Kidney (tissue), 14 donors: ENCODE results near the gene ATAD1. TPM values are rescaled to one million over a fixed set of nuclear protein-coding genes. Genes with fewer than 3 reads are reported as not detected.
A peak's percentile ranks its signal among the peaks of the same experiment; 100 is the strongest.
"Not testable (repeated sequence)": the region's sequence is repeated elsewhere in the genome, so short reads cannot be mapped to it uniquely, and the experiment has no call there.

Source experiments
- DNase-seq, 5 donors: peaks; one replicate each; pipeline ENCODE4 v3.0.0-alpha.2; 2013 to 2020
- FAIRE-seq: peaks from 2 replicates; lab custom pipeline; 2012; peaks lifted over from hg19 to GRCh38; lab: Jason Lieb, UNC
- H3K27ac ChIP-seq, 2 donors: one replicate each; pipeline ENCODE4 v1.7.0; 2013; ENCODE audit warnings: low read depth in 2 of 2, low read length in 2 of 2, inconsistent platforms in 1 of 2
- H3K27me3 ChIP-seq: one replicate; pipeline ENCODE4 v1.7.1; 2013; ENCODE audit warnings: low read length, inconsistent platforms; ENCODE audit not compliant: control insufficient read depth, insufficient read depth
- H3K36me3 ChIP-seq, 3 donors: one replicate each; pipeline versions ENCODE4 v1.7.0 to v1.7.1; 2013; ENCODE audit warnings: low read length in 3 of 3, control low read depth in 1 of 3, inconsistent platforms in 1 of 3; ENCODE audit not compliant: insufficient read depth in 3 of 3, control insufficient read depth in 2 of 3
- H3K4me1 ChIP-seq, 3 donors: one replicate each; pipeline versions ENCODE4 v1.7.0 to v1.7.1; 2013; ENCODE audit warnings: low read length in 3 of 3, inconsistent platforms in 1 of 3, low read depth in 1 of 3; ENCODE audit not compliant: control insufficient read depth in 2 of 3, insufficient read depth in 2 of 3
- H3K4me3 ChIP-seq, 3 donors: one replicate each; pipeline versions ENCODE4 v1.7.0 to v1.8.1; 2013; ENCODE audit warnings: low read length in 3 of 3, control low read depth in 1 of 3, inconsistent platforms in 1 of 3
- H3K9ac ChIP-seq, 3 donors: one replicate each; pipeline versions ENCODE4 v1.7.0 to v1.7.1; 2013; ENCODE audit warnings: low read length in 3 of 3, control low read depth in 1 of 3, inconsistent platforms in 1 of 3
- H3K9me3 ChIP-seq, 3 donors: one replicate each; pipeline versions ENCODE4 v1.7.0 to v1.7.1; 2013; ENCODE audit warnings: low read length in 3 of 3, control low read depth in 1 of 3, inconsistent platforms in 1 of 3; ENCODE audit not compliant: control insufficient read depth in 2 of 3, insufficient read depth in 1 of 3
- intact Hi-C: fragments of 100-400 bp; cut with DNase I; formaldehyde crosslinking; loops from one replicate; pipeline ENCODE4 v1.11.1; 2022
- polyA plus RNA-seq: library from polyadenylated mRNA; stranded (reverse); fragments of 350-450 nt; fragmentation: Illumina TruSeq; extraction: RNeasy Lipid Tissue Mini Kit (QIAGEN cat#74804); gene quantifications from one replicate; pipeline ENCODE4 v1.2.3, GENCODE V29; 2014; ENCODE audit warnings: low read depth, low replicate concordance; ENCODE audit not compliant: insufficient read depth
- total RNA-seq: library from RNA; stranded (reverse); fragmentation: NEBNext Ultra II Directional; extraction: Animal tissue kit (Norgen Biotek cat#: 25700); gene quantifications from one replicate; pipeline ENCODE4 v1.2.1, GENCODE V29; 2021
- TF ChIP-seq, protein P1 (sequence below): IDR thresholded peaks from 3 replicates; pipeline ENCODE4 v1.5.1; 2012; ENCODE audit warnings: mild to moderate bottlenecking, moderate library complexity, borderline replicate concordance; ENCODE audit not compliant: insufficient read depth; ENCODE audit errors: extremely low read depth
- donor health status: control.
- donor health status: control.
- donor health status: control.
- donor health status: control.
- donor health status: control.
- donor health status: DM: yes; HTN: yes; CAD: no.
- donor health status: Normal renal cell carcinoma (clear cell type).

The ATAD1 gene
- total and polyA plus RNA-seq, 2 donors from 2014 or later: 22.0 to 57.3 TPM

DNA sequence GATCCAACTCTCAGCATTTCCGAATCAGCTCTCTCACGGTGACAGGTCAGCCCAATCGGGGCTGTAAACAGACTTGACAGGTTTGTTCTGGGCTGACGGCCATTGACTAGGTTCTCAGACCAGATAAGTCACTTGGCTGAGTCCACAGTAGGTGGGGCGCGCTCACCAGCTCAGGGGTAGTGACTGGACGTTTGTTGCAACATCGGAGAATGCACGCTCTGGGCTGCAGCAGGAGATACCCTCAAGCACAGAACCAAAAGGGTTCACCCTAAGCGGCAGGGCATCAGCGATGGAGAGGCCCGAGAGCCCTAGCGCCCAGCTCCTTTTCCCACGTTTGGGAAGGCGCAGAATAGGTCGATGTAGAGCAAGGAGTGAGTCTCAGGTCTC is 43.5 kb upstream of the ATAD1 start:
- Histone ChIP-seq H3K27ac (peak overlapping the region; percentile 96), H3K27me3 (no peaks in the 10 kb centered on the region), H3K4me3 (peak overlapping the region; percentile 88 to 97 (median 93)), H3K9me3 (no peaks in the 10 kb centered on the region), H3K36me3 (no peaks in the 10 kb centered on the region), H3K4me1 (peaks cover 0 to 11% (median 6%) of the 10 kb centered on the region in 3 donors), H3K9ac (peak overlapping the region; percentile 71 to 86 (median 75))
- TF ChIP-seq, protein P1, sequence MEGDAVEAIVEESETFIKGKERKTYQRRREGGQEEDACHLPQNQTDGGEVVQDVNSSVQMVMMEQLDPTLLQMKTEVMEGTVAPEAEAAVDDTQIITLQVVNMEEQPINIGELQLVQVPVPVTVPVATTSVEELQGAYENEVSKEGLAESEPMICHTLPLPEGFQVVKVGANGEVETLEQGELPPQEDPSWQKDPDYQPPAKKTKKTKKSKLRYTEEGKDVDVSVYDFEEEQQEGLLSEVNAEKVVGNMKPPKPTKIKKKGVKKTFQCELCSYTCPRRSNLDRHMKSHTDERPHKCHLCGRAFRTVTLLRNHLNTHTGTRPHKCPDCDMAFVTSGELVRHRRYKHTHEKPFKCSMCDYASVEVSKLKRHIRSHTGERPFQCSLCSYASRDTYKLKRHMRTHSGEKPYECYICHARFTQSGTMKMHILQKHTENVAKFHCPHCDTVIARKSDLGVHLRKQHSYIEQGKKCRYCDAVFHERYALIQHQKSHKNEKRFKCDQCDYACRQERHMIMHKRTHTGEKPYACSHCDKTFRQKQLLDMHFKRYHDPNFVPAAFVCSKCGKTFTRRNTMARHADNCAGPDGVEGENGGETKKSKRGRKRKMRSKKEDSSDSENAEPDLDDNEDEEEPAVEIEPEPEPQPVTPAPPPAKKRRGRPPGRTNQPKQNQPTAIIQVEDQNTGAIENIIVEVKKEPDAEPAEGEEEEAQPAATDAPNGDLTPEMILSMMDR: peak; percentile 26
- DNase-seq: peak in 3 of 5 donors; percentile 62 to 93 (median 81)
- FAIRE-seq: no peak
- intact Hi-C loops: no loop called here

DNA sequence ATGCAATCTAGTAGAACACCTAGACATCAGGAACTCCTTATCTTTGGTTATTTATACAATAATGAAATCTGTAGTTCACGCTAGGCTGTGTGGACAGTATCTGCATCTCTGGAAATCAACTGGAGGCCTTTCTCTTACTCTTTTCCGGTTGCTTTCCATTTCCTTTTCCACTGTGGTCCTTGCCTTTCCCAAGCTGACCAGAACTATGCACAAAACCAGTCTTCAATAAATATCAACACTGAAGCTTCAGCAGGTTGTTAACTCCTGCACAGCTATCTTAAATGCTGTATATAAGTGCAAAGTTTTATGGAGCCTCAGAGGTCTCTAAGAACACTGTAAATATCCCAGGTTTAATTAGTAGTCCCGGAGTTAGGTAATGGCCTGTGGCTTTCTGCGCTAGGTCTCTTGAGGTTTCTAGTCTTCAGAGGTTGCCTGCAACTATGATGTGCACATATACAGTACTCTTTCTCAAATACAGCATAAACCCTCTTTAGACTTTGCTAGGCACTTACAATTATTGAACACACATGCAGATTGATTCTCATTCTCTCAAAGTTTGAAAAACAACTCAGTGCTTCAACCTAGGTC is 42.9 kb upstream of the ATAD1 start:
- intact Hi-C loops: no loop called here
- peak overlapping the region in 1 of 2 donors; percentile 96 for H3K27ac ChIP-seq
- H3K4me1 ChIP-seq: peaks cover 0 to 11% (median 6%) of the 10 kb centered on the region in 3 donors
- no peaks in the 10 kb centered on the region for H3K9me3 ChIP-seq
- DNase-seq (no peak), FAIRE-seq (no peak)
- H3K36me3 ChIP-seq: no peaks in the 10 kb centered on the region
- H3K4me3 ChIP-seq: peak overlapping the region in 2 of 3 donors; percentile 88 to 97
- TF ChIP-seq, protein P1: no peak
- H3K27me3 ChIP-seq: no peaks in the 10 kb centered on the region
- peak overlapping the region in 1 of 3 donors; percentile 86 for H3K9ac ChIP-seq

DNA sequence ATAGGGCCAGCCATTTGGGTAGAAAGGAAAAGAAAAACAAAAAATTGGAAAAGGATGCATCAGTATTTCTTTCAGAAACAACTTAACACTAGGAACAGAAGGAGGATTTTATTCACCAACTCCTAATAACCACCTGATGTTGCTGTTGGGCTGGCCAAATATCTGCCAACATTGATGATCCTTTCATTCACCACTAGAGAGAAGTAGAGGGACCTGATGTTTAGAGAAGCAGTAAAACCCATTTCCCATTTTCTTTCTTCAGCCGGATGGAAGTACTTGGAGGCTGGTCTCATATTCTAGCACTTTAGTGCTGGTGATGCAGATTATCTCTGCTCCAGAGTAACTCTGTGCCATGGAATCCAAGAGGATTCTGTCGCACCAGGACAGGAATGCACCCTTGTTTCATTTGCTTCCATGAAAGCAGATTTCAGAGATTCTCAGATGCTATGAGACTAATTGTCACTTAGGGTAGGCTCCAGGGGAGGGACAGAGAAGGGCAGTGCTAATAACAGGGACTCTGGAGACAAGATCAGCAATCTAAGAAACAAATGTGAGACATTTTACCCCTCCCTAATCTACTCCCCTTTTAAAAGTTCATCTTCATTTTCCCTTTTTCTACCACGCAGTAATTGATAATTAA is 42.2 kb upstream of the ATAD1 start:
- Histone ChIP-seq H3K9ac (no peak overlapping the region), H3K27me3 (no peaks in the 10 kb centered on the region), H3K9me3 (no peaks in the 10 kb centered on the region), H3K4me1 (peaks cover 0 to 11% (median 6%) of the 10 kb centered on the region in 3 donors), H3K27ac (peak overlapping the region in 1 of 2 donors; percentile 58), H3K4me3 (peak overlapping the region in 1 of 3 donors; percentile 22), H3K36me3 (no peaks in the 10 kb centered on the region)
- FAIRE-seq (no peak), DNase-seq (peak in 3 of 5 donors; percentile 15 to 77 (median 56))
- intact Hi-C loops: no loop called here
- TF ChIP-seq, protein P1: peak; percentile 61

DNA sequence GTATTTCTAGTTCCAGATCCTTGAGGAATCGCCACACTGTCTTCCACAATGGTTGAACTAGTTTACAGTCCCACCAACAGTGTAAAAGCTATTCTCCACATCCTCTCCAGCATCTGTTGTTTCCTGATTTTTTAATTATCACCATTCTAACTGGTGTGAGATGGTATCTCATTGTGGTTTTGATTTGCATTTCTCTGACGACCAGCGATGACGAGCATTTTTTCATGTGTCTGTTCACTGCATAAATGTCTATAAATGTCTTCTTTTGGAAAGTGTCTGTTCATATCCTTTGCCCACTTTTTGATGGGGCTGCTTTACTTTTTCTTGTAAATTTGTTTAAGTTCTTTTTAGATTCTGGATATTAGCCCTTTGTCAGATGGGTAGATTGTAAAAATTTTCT is 37.6 kb upstream of the ATAD1 start:
- H3K4me1 ChIP-seq, H3K36me3 ChIP-seq, FAIRE-seq, H3K27me3 ChIP-seq, H3K9me3 ChIP-seq, H3K27ac ChIP-seq, H3K4me3 ChIP-seq, H3K9ac ChIP-seq, DNase-seq: not testable (repeated sequence)
- intact Hi-C loops: loop anchor here (10.0 kb wide), 1 partner anchor 699 kb away; no protein-coding TSS in a partner anchor

DNA sequence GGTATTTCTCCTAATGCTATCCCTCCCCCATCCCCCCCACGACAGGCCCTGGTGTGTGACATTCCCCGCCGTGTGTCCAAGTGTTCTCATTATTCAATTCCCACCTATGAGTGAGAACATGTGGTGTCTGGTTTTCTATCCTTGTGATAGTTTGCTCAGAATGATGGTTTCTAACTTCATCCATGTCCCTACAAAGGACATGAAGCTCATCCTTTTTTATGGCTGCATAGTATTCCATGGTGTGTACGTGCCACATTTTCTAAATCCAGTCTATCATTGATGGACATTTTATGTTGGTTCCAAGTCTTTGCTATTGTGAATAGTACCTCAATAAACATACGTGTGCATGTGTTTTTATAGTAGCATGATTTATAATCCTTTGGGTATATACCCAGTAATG is 37.2 kb upstream of the ATAD1 start:
- intact Hi-C loops: loop anchor here (10.0 kb wide), 1 partner anchor 700 kb away; no protein-coding TSS in a partner anchor
- H3K4me3 ChIP-seq, H3K27me3 ChIP-seq, DNase-seq, H3K9me3 ChIP-seq, H3K9ac ChIP-seq, H3K4me1 ChIP-seq, FAIRE-seq, H3K36me3 ChIP-seq, H3K27ac ChIP-seq: not testable (repeated sequence)
